Lower lobe of right lung (tissue), 2 donors: ENCODE data around the gene LGALS7B. TPM values are rescaled to one million over a fixed set of nuclear protein-coding genes. Genes with fewer than 3 reads are reported as not detected.
"Not testable (repeated sequence)": the region's sequence is repeated elsewhere in the genome, so short reads cannot be mapped to it uniquely, and the experiment has no call there.

Experiments
- ATAC-seq, 2 donors: fragments of 200-7000 bp; cut with Tn5 transposase; one replicate each; pipeline ENCODE4 v1.9.1; 2020 to 2022; ENCODE audit warnings: mild to moderate bottlenecking in 2 of 2, moderate library complexity in 2 of 2
- DNase-seq: peaks from one replicate; pipeline ENCODE4 v3.0.0-alpha.2; 2020
- H3K27ac ChIP-seq: fragments of 200-600 bp; one replicate; pipeline ENCODE4 v1.8.0; 2022
- H3K27me3 ChIP-seq: fragments of 200-600 bp; one replicate; pipeline ENCODE4 v1.8.0; 2022; ENCODE audit warnings: low read depth
- H3K36me3 ChIP-seq: fragments of 200-600 bp; one replicate; pipeline ENCODE4 v1.8.0; 2022; ENCODE audit warnings: mild to moderate bottlenecking
- H3K4me1 ChIP-seq: fragments of 200-600 bp; one replicate; pipeline ENCODE4 v1.8.0; 2022
- H3K4me3 ChIP-seq: fragments of 200-600 bp; one replicate; pipeline ENCODE4 v1.8.0; 2022; ENCODE audit warnings: mild to moderate bottlenecking
- H3K9me3 ChIP-seq: fragments of 200-600 bp; one replicate; pipeline ENCODE4 v1.8.0; 2022
- CTCF ChIP-seq: fragments of 200-600 bp; IDR thresholded peaks from one replicate; pipeline ENCODE4 v1.8.0; 2022; ENCODE audit warnings: antibody characterized with exemption, mild to moderate bottlenecking
- intact Hi-C: fragments of 100-400 bp; cut with DNase I; formaldehyde crosslinking; loops from one replicate; pipeline ENCODE4 v1.11.0; 2022
- total RNA-seq: library from RNA; stranded (reverse); fragmentation: NEBNext Ultra II Directional; extraction: Animal tissue kit (Norgen Biotek cat#: 25700); gene quantifications from one replicate; pipeline ENCODE4 v1.2.1, GENCODE V29; 2021
- donor health status: DM: no; HTN: yes; CAD: no; lungs with severe emphysema.

Gene LGALS7B
- total RNA-seq, 1 donor from 2014 or later, result not detected

- TF ChIP-seq CTCF, result no peak
- ATAC-seq, result no peak
- H3K36me3 ChIP-seq, result peaks cover 62% of the 10 kb centered on the region
- no peaks in the 10 kb centered on the region for H3K4me1 ChIP-seq
- DNase-seq, result no peak
- H3K9me3 ChIP-seq, result no peaks in the 10 kb centered on the region
- intact Hi-C loops, result no loop called here
- no peaks in the 10 kb centered on the region for H3K27me3 ChIP-seq
- no peak overlapping the region for H3K27ac ChIP-seq
- H3K4me3 ChIP-seq, result no peak overlapping the region
Observed at GRCh38 chr19:38817081-38817480, 28.1 kb downstream of the LGALS7B start.

DNA sequence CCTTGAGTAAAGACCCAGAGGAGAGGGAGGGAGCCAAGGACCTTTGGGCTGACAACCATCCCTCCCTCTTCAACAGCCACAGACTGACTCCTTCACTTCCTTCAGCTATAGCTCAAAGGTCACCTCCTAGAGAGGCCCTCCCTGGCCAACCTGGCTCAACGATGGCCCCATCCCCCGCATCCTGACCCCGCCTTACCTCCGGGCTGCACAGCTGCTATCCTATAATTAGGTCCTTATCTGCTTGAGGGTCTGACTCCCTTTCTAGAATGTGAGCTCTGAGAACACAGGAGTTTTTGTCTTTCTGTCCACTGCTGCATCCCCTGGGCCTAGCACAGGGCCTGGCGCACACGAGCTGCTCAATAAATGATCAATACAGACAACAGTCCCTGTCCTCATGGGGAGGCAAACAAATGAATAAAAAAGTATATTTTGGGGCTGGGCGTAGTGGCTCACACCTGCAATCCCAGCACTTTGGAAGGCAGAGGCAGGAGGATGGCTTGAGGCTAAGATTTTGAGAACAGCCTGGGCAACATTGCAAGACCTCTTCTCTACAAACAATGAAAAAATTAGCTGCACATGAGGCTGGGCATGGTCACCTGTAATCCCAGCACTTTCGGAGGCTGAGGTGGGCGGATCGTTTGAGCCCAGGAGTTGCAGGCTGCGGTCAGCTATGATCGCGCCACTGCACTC, 30.4 kb downstream of the LGALS7B start:
- ATAC-seq (no peak), DNase-seq (no peak)
- no peak for TF ChIP-seq CTCF
- Histone ChIP-seq H3K27me3 (no peaks in the 10 kb centered on the region), H3K4me3 (no peak overlapping the region), H3K9me3 (no peaks in the 10 kb centered on the region), H3K27ac (no peak overlapping the region), H3K4me1 (no peaks in the 10 kb centered on the region), H3K36me3 (peaks cover 83% of the 10 kb centered on the region)
- intact Hi-C loops, result no loop called here

DNA sequence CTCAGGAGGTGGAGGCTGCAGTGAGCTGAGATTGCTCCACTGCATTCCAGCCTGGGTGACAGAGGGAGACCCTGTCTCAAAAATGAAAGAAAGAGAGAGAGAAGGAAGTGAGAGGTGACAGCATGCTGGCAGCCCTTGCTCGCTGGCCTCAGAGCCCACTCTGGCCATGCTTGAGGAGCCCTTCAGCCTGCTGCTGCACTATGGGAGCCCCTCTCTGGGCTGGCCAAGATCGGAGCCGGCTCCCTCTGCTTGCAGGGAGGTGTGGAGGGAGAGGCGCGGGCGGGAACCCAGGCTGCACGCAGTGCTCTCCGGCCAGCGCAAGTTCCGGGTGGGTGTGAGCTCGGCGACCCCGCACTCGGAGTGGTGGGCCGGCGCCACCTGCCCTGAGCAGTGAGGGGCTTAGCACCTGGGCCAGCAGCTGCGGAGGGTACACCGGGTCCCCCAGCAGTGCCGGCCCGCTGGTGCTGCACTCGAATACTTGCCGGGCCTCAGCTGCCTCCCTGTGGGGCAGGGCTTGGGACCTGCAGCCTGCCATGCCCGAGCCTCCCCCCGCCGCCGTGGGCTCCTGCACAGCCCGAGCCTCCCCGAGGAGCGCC, 32.3 kb downstream of the LGALS7B start:
- H3K27me3 ChIP-seq, ATAC-seq, H3K27ac ChIP-seq, H3K4me1 ChIP-seq, intact Hi-C loops, H3K4me3 ChIP-seq, DNase-seq, H3K9me3 ChIP-seq: not testable (repeated sequence)
- peaks cover 84% of the 10 kb centered on the region for H3K36me3 ChIP-seq

- ATAC-seq, H3K27me3 ChIP-seq, H3K4me3 ChIP-seq, intact Hi-C loops, DNase-seq, H3K27ac ChIP-seq, H3K9me3 ChIP-seq: not testable (repeated sequence)
- Histone ChIP-seq H3K4me1 (peaks cover 23% of the 10 kb centered on the region), H3K36me3 (peaks cover 86% of the 10 kb centered on the region)
Observed at GRCh38 chr19:38825936-38826335, 36.9 kb downstream of the LGALS7B start.

GRCh38 chr19:38826856-38827551, 38.0 kb downstream of the LGALS7B start:
- intact Hi-C loops, result no loop called here
- no peak overlapping the region for H3K4me3 ChIP-seq
- no peaks in the 10 kb centered on the region for H3K9me3 ChIP-seq
- peaks cover 81% of the 10 kb centered on the region for H3K36me3 ChIP-seq
- H3K27ac ChIP-seq, result no peak overlapping the region
- DNase-seq, result no peak
- no peak for ATAC-seq
- H3K27me3 ChIP-seq, result no peaks in the 10 kb centered on the region
- H3K4me1 ChIP-seq, result peaks cover 24% of the 10 kb centered on the region
- TF ChIP-seq CTCF, result no peak

DNA sequence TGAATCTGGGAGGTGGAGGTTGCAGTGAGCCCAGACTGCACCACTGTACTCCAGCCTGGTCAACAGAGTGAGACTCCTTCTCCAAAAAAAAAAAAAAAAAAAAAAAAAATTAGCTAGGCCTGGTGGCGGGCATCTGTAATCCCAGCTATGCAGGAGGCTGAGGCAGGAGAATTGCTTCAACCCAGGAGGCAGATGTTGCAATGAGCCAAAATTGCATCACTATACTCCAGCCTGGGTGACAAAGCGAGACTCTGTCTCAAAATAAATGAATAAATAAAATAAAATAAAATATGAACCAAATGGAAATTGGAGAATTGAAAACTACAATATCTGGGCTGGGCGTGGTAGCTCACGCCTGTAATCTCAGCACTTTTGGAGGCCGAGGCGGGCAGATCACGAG, 40.2 kb downstream of the LGALS7B start:
- ATAC-seq, intact Hi-C loops, H3K27me3 ChIP-seq, H3K4me3 ChIP-seq, H3K27ac ChIP-seq, DNase-seq, H3K9me3 ChIP-seq: not testable (repeated sequence)
- peaks cover 35% of the 10 kb centered on the region for H3K4me1 ChIP-seq
- peaks cover 62% of the 10 kb centered on the region for H3K36me3 ChIP-seq
